Peyer's patch (tissue), 4 donors: ENCODE results near the gene ARHGAP31.

ENCODE experiments used
- POLR2A ChIP-seq, 2 donors: fragments of 450-650 bp; IDR thresholded peaks; one replicate each; pipeline ENCODE4 v1.5.1; 2017; ENCODE audit warnings: antibody characterized with exemption in 2 of 2, mild to moderate bottlenecking in 2 of 2, moderate library complexity in 2 of 2
- TF ChIP-seq, protein P1 (sequence below), 6 experiments: fragments of 450-650 bp in 4 of 6; fragments of 200-600 bp in 2 of 6; sonication (generic) in 1 of 6; IDR thresholded peaks; one replicate each; pipeline ENCODE4 v1.5.1; 2017 to 2019; ENCODE audit warnings: antibody characterized with exemption in 6 of 6, mild to moderate bottlenecking in 3 of 6, moderate library complexity in 1 of 6

DNA sequence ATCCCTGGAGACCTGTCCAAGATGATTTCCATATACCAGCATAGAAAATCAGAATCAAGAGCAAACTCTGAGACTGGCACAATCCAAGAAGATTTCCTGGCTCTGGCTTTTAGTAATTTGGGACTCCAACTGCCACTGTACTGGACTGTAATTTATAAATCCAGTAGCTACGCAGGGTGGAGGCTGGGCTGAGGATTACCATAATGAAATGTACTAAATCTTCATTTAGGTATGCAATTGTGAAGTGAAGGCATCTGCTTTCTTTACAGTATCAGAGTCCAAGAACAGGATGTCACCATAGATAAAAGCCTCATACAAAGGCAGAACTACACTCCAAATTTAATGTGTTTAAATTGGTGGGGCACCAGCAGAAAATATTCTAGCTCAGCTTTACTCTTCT lies 122.7 kb downstream of the ARHGAP31 start:
- TF ChIP-seq, protein P1, sequence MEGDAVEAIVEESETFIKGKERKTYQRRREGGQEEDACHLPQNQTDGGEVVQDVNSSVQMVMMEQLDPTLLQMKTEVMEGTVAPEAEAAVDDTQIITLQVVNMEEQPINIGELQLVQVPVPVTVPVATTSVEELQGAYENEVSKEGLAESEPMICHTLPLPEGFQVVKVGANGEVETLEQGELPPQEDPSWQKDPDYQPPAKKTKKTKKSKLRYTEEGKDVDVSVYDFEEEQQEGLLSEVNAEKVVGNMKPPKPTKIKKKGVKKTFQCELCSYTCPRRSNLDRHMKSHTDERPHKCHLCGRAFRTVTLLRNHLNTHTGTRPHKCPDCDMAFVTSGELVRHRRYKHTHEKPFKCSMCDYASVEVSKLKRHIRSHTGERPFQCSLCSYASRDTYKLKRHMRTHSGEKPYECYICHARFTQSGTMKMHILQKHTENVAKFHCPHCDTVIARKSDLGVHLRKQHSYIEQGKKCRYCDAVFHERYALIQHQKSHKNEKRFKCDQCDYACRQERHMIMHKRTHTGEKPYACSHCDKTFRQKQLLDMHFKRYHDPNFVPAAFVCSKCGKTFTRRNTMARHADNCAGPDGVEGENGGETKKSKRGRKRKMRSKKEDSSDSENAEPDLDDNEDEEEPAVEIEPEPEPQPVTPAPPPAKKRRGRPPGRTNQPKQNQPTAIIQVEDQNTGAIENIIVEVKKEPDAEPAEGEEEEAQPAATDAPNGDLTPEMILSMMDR (IDR thresholded peaks at IDR 0.05): no peak
- TF ChIP-seq POLR2A (IDR thresholded peaks at IDR 0.05): no peak
